Gastroesophageal sphincter (tissue), 4 donors: ENCODE data around the gene DOC2A. TPM values are rescaled to one million over a fixed set of nuclear protein-coding genes. Genes with fewer than 3 reads are reported as not detected.
A peak's percentile ranks its signal among the peaks of the same experiment; 100 is the strongest.
"Not testable (repeated sequence)": the region's sequence is repeated elsewhere in the genome, so short reads cannot be mapped to it uniquely, and the experiment has no call there.

Source experiments
- ATAC-seq: fragments of 150-250 bp; one replicate; pipeline ENCODE4 v1.9.1; 2016; ENCODE audit warnings: mild to moderate bottlenecking, moderate library complexity
- H3K27ac ChIP-seq, 4 donors: fragments of 200-600 bp; sonication (generic) in 3 of 4; 1 replicate in 3 of 4; 2 replicates in 1 of 4; pipeline ENCODE4 v1.5.1; 2016 to 2019
- H3K27me3 ChIP-seq: fragments of 200-600 bp; sonication (generic); one replicate; pipeline ENCODE4 v1.5.1; 2019
- H3K36me3 ChIP-seq, 2 donors: fragments of 200-600 bp; sonication (generic); one replicate each; pipeline ENCODE4 v1.5.1; 2019; ENCODE audit warnings: control low read depth in 1 of 2
- H3K4me1 ChIP-seq, 3 donors: fragments of 200-600 bp; sonication (generic); 1 replicate in 2 of 3; 2 replicates in 1 of 3; pipeline ENCODE4 v1.5.1; 2016 to 2019; ENCODE audit warnings: control low read depth in 2 of 3
- H3K4me3 ChIP-seq, 2 donors: fragments of 200-600 bp; sonication (generic); one replicate each; pipeline ENCODE4 v1.5.1; 2019; ENCODE audit warnings: mild to moderate bottlenecking in 1 of 2, moderate library complexity in 1 of 2
- H3K9me3 ChIP-seq, 3 donors: fragments of 200-600 bp; sonication (generic); one replicate each; pipeline ENCODE4 v1.5.1; 2017 to 2019; ENCODE audit warnings: control low read depth in 2 of 3
- CTCF ChIP-seq, 4 experiments: fragments of 200-600 bp in 2 of 4; fragments of 450-650 bp in 2 of 4; sonication (generic) in 1 of 4; IDR thresholded peaks; one replicate each; pipeline ENCODE4 v1.5.1; 2017 to 2019; ENCODE audit warnings: antibody characterized with exemption in 4 of 4, mild to moderate bottlenecking in 2 of 4, moderate library complexity in 2 of 4
- EP300 ChIP-seq: sonication (generic); formaldehyde crosslinking; IDR thresholded peaks from one replicate; pipeline ENCODE4 v1.6.1; 2017; ENCODE audit warnings: antibody characterized with exemption, mild to moderate bottlenecking
- POLR2A ChIP-seq, 2 donors: fragments of 450-650 bp; IDR thresholded peaks; one replicate each; pipeline ENCODE4 v1.6.1; 2017; ENCODE audit warnings: antibody characterized with exemption in 2 of 2, mild to moderate bottlenecking in 2 of 2, moderate library complexity in 1 of 2
- POLR2AphosphoS5 ChIP-seq: sonication (generic); formaldehyde crosslinking; IDR thresholded peaks from one replicate; pipeline ENCODE4 v1.6.1; 2017; ENCODE audit warnings: antibody characterized with exemption
- WGBS, 2 donors: methylation state at CpG; one replicate each; pipeline ENCODE4 v1.1.5; 2018; ENCODE audit warnings: low coverage in 1 of 2; 5-methylcytosine and 5-hydroxymethylcytosine counted together
- total RNA-seq, 4 donors: library from RNA; depleted of rRNA; stranded (reverse); fragments of >200 nt; gene quantifications; one replicate each; pipeline ENCODE4 v1.1.0, GENCODE V29; 2016

Gene DOC2A
- total RNA-seq, 4 donors from 2014 or later = 0.77 to 0.81 (median 0.78) TPM; not detected in 1

- no peak for ATAC-seq
- H3K27me3 ChIP-seq = peaks cover 12% of the 10 kb centered on the region
- 63 to 80% methylated on average over 5 to 7 of the region's 8 CpGs for WGBS, 2 donors
- H3K4me1 ChIP-seq = peaks cover 0 to 14% (median 4%) of the 10 kb centered on the region in 3 donors
- no peaks in the 10 kb centered on the region for H3K36me3 ChIP-seq
- TF ChIP-seq POLR2A (IDR thresholded peaks at IDR 0.05) (no peak), CTCF (IDR thresholded peaks at IDR 0.05) (no peak), POLR2AphosphoS5 (no peak), EP300 (no peak)
- no peak overlapping the region for H3K4me3 ChIP-seq
- H3K27ac ChIP-seq = no peak overlapping the region
- H3K9me3 ChIP-seq = no peaks in the 10 kb centered on the region
Observed at GRCh38 chr16:30016555-30017276, 5.9 kb upstream of the DOC2A start.

- ATAC-seq, H3K27ac ChIP-seq, H3K36me3 ChIP-seq, H3K9me3 ChIP-seq, H3K4me3 ChIP-seq: not testable (repeated sequence)
- Histone ChIP-seq H3K4me1 (peaks cover 7 to 16% (median 12%) of the 10 kb centered on the region in 3 donors), H3K27me3 (peaks cover 24% of the 10 kb centered on the region)
- WGBS, 2 donors = 74 to 81% methylated on average over 4 to 5 of the region's 7 CpGs
Observed at GRCh38 chr16:30015450-30015849, 4.6 kb upstream of the DOC2A start.

- ATAC-seq, H3K27ac ChIP-seq, H3K36me3 ChIP-seq, H3K9me3 ChIP-seq, H3K4me3 ChIP-seq: not testable (repeated sequence)
- whole genome bisulfite sequencing, 2 donors = 72 to 80% methylated on average over 2 to 12 of the region's 14 CpGs
- peaks cover 7 to 23% (median 12%) of the 10 kb centered on the region in 3 donors for H3K4me1 ChIP-seq
- peaks cover 53% of the 10 kb centered on the region for H3K27me3 ChIP-seq
Observed at GRCh38 chr16:30012598-30012997, 1.8 kb upstream of the DOC2A start.

- peaks cover 7 to 23% (median 12%) of the 10 kb centered on the region in 3 donors for H3K4me1 ChIP-seq
- WGBS, 2 donors = 13 to 28% methylated on average over 3 to 12 of the region's 31 CpGs
- TF ChIP-seq EP300 = no peak
- no peak for TF ChIP-seq POLR2AphosphoS5
- TF ChIP-seq POLR2A (IDR thresholded peaks at IDR 0.05) = no peak
- no peak for TF ChIP-seq CTCF (IDR thresholded peaks at IDR 0.05)
- H3K27me3 ChIP-seq = peaks cover 54% of the 10 kb centered on the region
- ATAC-seq = no peak
- H3K4me3 ChIP-seq = peak overlapping the region in 1 of 2 donors; percentile 42
- no peaks in the 10 kb centered on the region for H3K36me3 ChIP-seq
- H3K27ac ChIP-seq = no peak overlapping the region
- no peaks in the 10 kb centered on the region for H3K9me3 ChIP-seq
Observed at GRCh38 chr16:30011714-30012504, 1.1 kb upstream of the DOC2A start.

- no peaks in the 10 kb centered on the region for H3K36me3 ChIP-seq
- no peaks in the 10 kb centered on the region for H3K9me3 ChIP-seq
- H3K4me3 ChIP-seq = peak overlapping the region in 1 of 2 donors; percentile 42
- peaks cover 7 to 31% (median 17%) of the 10 kb centered on the region in 3 donors for H3K4me1 ChIP-seq
- TF ChIP-seq CTCF (IDR thresholded peaks at IDR 0.05) (no peak), POLR2A (IDR thresholded peaks at IDR 0.05) (no peak), POLR2AphosphoS5 (no peak), EP300 (no peak)
- H3K27me3 ChIP-seq = peaks cover 54% of the 10 kb centered on the region
- H3K27ac ChIP-seq = no peak overlapping the region
- WGBS, 2 donors = 8 to 16% methylated on average over 6 to 8 of the region's 34 CpGs
- no peak for ATAC-seq
Observed at GRCh38 chr16:30009990-30010843, 610 bp downstream of the DOC2A start.
